H9 (cell line): ENCODE data around the gene MYO18A. TPM values are rescaled to one million over a fixed set of nuclear protein-coding genes. Genes with fewer than 3 reads are reported as not detected.

Experiments used
- DNase-seq: peaks from one replicate; pipeline ENCODE4 v3.0.0-alpha.2; 2017
- H2AFZ ChIP-seq: one replicate; pipeline ENCODE4 v1.6.1; 2013; ENCODE audit warnings: mild to moderate bottlenecking, low read length, control low read depth, moderate library complexity
- H2AK5ac ChIP-seq: 2 replicates; pipeline ENCODE4 v1.6.1; 2013; ENCODE audit warnings: low read length, control low read depth, mixed read lengths; ENCODE audit not compliant: insufficient read length
- H2BK120ac ChIP-seq: one replicate; pipeline ENCODE4 v1.6.1; 2013; ENCODE audit warnings: low read depth, mild to moderate bottlenecking, low read length, control low read depth, inconsistent platforms; ENCODE audit not compliant: poor library complexity, severe bottlenecking
- H2BK12ac ChIP-seq: 2 replicates; pipeline ENCODE4 v1.6.1; 2013; ENCODE audit warnings: low read length, control low read depth, mixed read lengths, low read depth; ENCODE audit not compliant: insufficient read length
- H2BK15ac ChIP-seq: 2 replicates; pipeline ENCODE4 v1.6.1; 2013; ENCODE audit warnings: low read depth, low read length, control low read depth
- H2BK20ac ChIP-seq: one replicate; pipeline ENCODE4 v1.6.1; 2013; ENCODE audit warnings: low read depth, mild to moderate bottlenecking, low read length, control low read depth, inconsistent platforms; ENCODE audit not compliant: poor library complexity, severe bottlenecking
- H2BK5ac ChIP-seq: 2 replicates; pipeline ENCODE4 v1.6.1; 2013; ENCODE audit warnings: low read length, control low read depth, mixed read lengths; ENCODE audit not compliant: insufficient read length
- H3K14ac ChIP-seq: 2 replicates; pipeline ENCODE4 v1.6.1; 2013; ENCODE audit warnings: low read length, control low read depth; ENCODE audit not compliant: insufficient read depth
- H3K18ac ChIP-seq: 2 replicates; pipeline ENCODE4 v1.6.1; 2013; ENCODE audit warnings: low read depth, mild to moderate bottlenecking, mixed read lengths, low read length, control low read depth; ENCODE audit not compliant: insufficient read length
- H3K23ac ChIP-seq: 2 replicates; pipeline ENCODE4 v1.6.1; 2013; ENCODE audit warnings: low read length, control low read depth, mixed read lengths, low read depth; ENCODE audit not compliant: insufficient read length
- H3K23me2 ChIP-seq: 2 replicates; pipeline ENCODE4 v1.6.1; 2013; ENCODE audit warnings: low read depth, mild to moderate bottlenecking, mixed read lengths, low read length, control low read depth; ENCODE audit not compliant: insufficient read length, poor library complexity, severe bottlenecking
- H3K27ac ChIP-seq: 2 replicates; pipeline ENCODE4 v1.5.1; 2013; ENCODE audit warnings: low read length, control low read depth, mixed read lengths, low read depth; ENCODE audit not compliant: insufficient read length
- H3K27me3 ChIP-seq: 2 replicates; pipeline ENCODE4 v1.6.1; 2013; ENCODE audit warnings: low read length, control low read depth, inconsistent platforms; ENCODE audit not compliant: insufficient read depth
- H3K4ac ChIP-seq: 2 replicates; pipeline ENCODE4 v1.6.1; 2013; ENCODE audit warnings: low read depth, mild to moderate bottlenecking, control low read depth, inconsistent platforms, low read length, moderate library complexity
- H3K4me1 ChIP-seq: 2 replicates; pipeline ENCODE4 v1.6.1; 2013; ENCODE audit warnings: low read length, control low read depth, inconsistent platforms; ENCODE audit not compliant: insufficient read depth
- H3K4me2 ChIP-seq: 2 replicates; pipeline ENCODE4 v1.6.1; 2013; ENCODE audit warnings: low read length, control low read depth, mixed read lengths; ENCODE audit not compliant: insufficient read length, insufficient read depth
- H3K56ac ChIP-seq: 2 replicates; pipeline ENCODE4 v1.6.1; 2013; ENCODE audit warnings: low read depth, mild to moderate bottlenecking, mixed read lengths, low read length, control low read depth; ENCODE audit not compliant: insufficient read length
- H3K79me1 ChIP-seq: 2 replicates; pipeline ENCODE4 v1.6.1; 2013; ENCODE audit warnings: low read depth, mild to moderate bottlenecking, moderate library complexity, low read length, control low read depth, inconsistent platforms; ENCODE audit not compliant: insufficient read depth, poor library complexity, severe bottlenecking
- H3K79me2 ChIP-seq: 2 replicates; pipeline ENCODE4 v1.6.1; 2013; ENCODE audit warnings: low read length, control low read depth, inconsistent platforms; ENCODE audit not compliant: insufficient read depth
- H3K9ac ChIP-seq: 2 replicates; pipeline ENCODE4 v1.6.1; 2013; ENCODE audit warnings: low read length, control low read depth, mixed read lengths; ENCODE audit not compliant: insufficient read length; ENCODE audit errors: extremely low read depth
- H3K9me3 ChIP-seq: one replicate; pipeline ENCODE4 v1.6.1; 2013; ENCODE audit warnings: low read depth, low read length, inconsistent platforms; ENCODE audit not compliant: control insufficient read depth
- H3T11ph ChIP-seq: one replicate; pipeline ENCODE4 v1.6.1; 2013; ENCODE audit warnings: mild to moderate bottlenecking, low read length, control low read depth, inconsistent platforms
- H4K20me1 ChIP-seq: one replicate; pipeline ENCODE4 v1.6.1; 2013; ENCODE audit not compliant: control insufficient read depth, insufficient read length, insufficient read depth
- H4K5ac ChIP-seq: 2 replicates; pipeline ENCODE4 v1.6.1; 2013; ENCODE audit warnings: low read depth, mild to moderate bottlenecking, mixed read lengths, low read length, control low read depth; ENCODE audit not compliant: insufficient read length
- H4K8ac ChIP-seq: replicated peaks from 2 replicates; pipeline ENCODE4 v1.6.1; 2013; ENCODE audit warnings: low read length, control low read depth, mixed read lengths, low read depth; ENCODE audit not compliant: insufficient read length
- H4K91ac ChIP-seq: 2 replicates; pipeline ENCODE4 v1.6.1; 2013; ENCODE audit warnings: low read depth, mild to moderate bottlenecking, moderate library complexity, mixed read lengths, low read length, control low read depth; ENCODE audit not compliant: insufficient read length
- H3K27ac Mint-ChIP-seq, 3 experiments: 2 replicates in 2 of 3; 3 replicates in 1 of 3; pipeline ENCODE4 v1.8.0; 2020 to 2021; ENCODE audit warnings: mixed read lengths in 3 of 3, mild to moderate bottlenecking in 1 of 3, moderate library complexity in 1 of 3
- H3K27me3 Mint-ChIP-seq: 2 replicates; pipeline ENCODE4 v1.8.0; 2021; ENCODE audit warnings: low read depth, mild to moderate bottlenecking, moderate library complexity, mixed read lengths
- H3K36me3 Mint-ChIP-seq, 3 experiments: 2 replicates in 2 of 3; 3 replicates in 1 of 3; pipeline ENCODE4 v1.8.0; 2020 to 2021; ENCODE audit warnings: low read depth in 3 of 3, mixed read lengths in 3 of 3; ENCODE audit not compliant: insufficient read depth in 1 of 3
- H3K4me1 Mint-ChIP-seq, 2 experiments: 2 replicates each; pipeline ENCODE4 v1.8.0; 2020; ENCODE audit warnings: mixed read lengths in 2 of 2
- H3K4me3 Mint-ChIP-seq, 2 experiments: 2 replicates in 1 of 2; 3 replicates in 1 of 2; pipeline ENCODE4 v1.8.0; 2020 to 2021; ENCODE audit warnings: mild to moderate bottlenecking in 2 of 2, mixed read lengths in 2 of 2, moderate library complexity in 1 of 2
- H3K9me3 Mint-ChIP-seq, 2 experiments: 2 replicates in 1 of 2; 3 replicates in 1 of 2; pipeline ENCODE4 v1.8.0; 2020; ENCODE audit warnings: mild to moderate bottlenecking in 2 of 2, mixed read lengths in 2 of 2, moderate library complexity in 1 of 2
- CTCF ChIP-seq: fragments of 200-600 bp; sonication (generic); conservative IDR thresholded peaks from 3 replicates; pipeline ENCODE4 v1.8.0; 2021; ENCODE audit warnings: antibody characterized with exemption, mild to moderate bottlenecking
- WGBS: extraction: QIAGEN DNeasy Blood & Tissue Kit; methylation state at CpG from one replicate; pipeline ENCODE4 v1.1.7; 2013; ENCODE audit warnings: missing lambda C conversion rate, low lambda C conversion rate, mixed read lengths; ENCODE audit not compliant: insufficient read length; ENCODE audit errors: extremely low coverage; 5-methylcytosine and 5-hydroxymethylcytosine counted together
- total RNA-seq: library from RNA; stranded (reverse); gene quantifications from 2 replicates; pipeline ENCODE4 v1.2.1, GENCODE V29; 2021

MYO18A gene
- total RNA-seq, 1 experiment from 2014 or later: 21.6 TPM

DNA sequence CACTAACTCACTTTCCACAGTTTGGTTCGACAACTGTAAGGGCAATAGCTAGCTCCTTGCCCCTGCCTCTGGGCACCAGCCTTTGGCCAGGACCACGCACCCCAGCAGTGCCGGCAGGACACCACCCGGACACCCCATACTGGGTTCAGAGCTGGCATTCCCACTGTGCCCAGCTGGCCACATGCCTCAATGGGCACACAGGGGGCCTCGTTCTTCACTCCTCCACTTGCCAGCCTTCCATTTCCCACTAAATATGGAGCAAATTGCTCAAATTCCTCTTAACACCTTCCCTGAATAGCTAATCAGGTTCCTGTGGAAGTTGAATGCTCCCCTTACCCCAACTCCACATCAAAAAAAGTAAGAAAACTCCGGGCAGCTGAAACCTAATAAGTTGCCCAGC, 84.8 kb downstream of the MYO18A start:
- Histone ChIP-seq H2AFZ (no peak overlapping the region), H3K4ac (no peak overlapping the region), H3K9me3 (no peaks in the 10 kb centered on the region), H3K79me1 (no peaks in the 10 kb centered on the region), H3K27me3 (no peaks in the 10 kb centered on the region), H3K79me2 (no peaks in the 10 kb centered on the region), H3K23me2 (no peaks in the 10 kb centered on the region), H2AK5ac (no peak overlapping the region), H3T11ph (no peak overlapping the region), H4K20me1 (no peaks in the 10 kb centered on the region), H3K27ac (no peak overlapping the region), H4K8ac (no peak overlapping the region), H2BK12ac (no peak overlapping the region), H2BK15ac (no peak overlapping the region), H3K9ac (no peak overlapping the region), H3K56ac (no peak overlapping the region), H2BK120ac (no peak overlapping the region), H2BK5ac (no peak overlapping the region), H4K5ac (no peak overlapping the region), H3K18ac (no peak overlapping the region), H3K4me2 (no peak overlapping the region), H2BK20ac (no peak overlapping the region), H4K91ac (no peak overlapping the region), H3K14ac (no peak overlapping the region), H3K23ac (no peak overlapping the region), H3K4me1 (no peaks in the 10 kb centered on the region)
- Mint-ChIP-seq H3K9me3 (no peaks in the 10 kb centered on the region), H3K27ac (no peak overlapping the region), H3K4me3 (no peak overlapping the region), H3K4me1 (peaks cover 21 to 30% of the 10 kb centered on the region in 2 experiments), H3K36me3 (peaks cover 23 to 57% (median 38%) of the 10 kb centered on the region in 3 experiments; a peak in 6 of 7 replicates), H3K27me3 (no peaks in the 10 kb centered on the region)
- no CpG with 5 or more reads among the region's 6 CpGs for WGBS
- DNase-seq: no peak
- TF ChIP-seq CTCF: no peak
